NK-92 (cell line): ENCODE measurements around the gene FOXJ3.

Experiments used
- DNase-seq: peaks from one replicate; lab custom pipeline; 2025; ENCODE audit not compliant: unreplicated experiment; lab: John Stamatoyannopoulos, UW

FOXJ3 gene

GRCh38 chr1:42146626-42147320 is 188.3 kb downstream of the FOXJ3 start:
- no peak for DNase-seq

DNA sequence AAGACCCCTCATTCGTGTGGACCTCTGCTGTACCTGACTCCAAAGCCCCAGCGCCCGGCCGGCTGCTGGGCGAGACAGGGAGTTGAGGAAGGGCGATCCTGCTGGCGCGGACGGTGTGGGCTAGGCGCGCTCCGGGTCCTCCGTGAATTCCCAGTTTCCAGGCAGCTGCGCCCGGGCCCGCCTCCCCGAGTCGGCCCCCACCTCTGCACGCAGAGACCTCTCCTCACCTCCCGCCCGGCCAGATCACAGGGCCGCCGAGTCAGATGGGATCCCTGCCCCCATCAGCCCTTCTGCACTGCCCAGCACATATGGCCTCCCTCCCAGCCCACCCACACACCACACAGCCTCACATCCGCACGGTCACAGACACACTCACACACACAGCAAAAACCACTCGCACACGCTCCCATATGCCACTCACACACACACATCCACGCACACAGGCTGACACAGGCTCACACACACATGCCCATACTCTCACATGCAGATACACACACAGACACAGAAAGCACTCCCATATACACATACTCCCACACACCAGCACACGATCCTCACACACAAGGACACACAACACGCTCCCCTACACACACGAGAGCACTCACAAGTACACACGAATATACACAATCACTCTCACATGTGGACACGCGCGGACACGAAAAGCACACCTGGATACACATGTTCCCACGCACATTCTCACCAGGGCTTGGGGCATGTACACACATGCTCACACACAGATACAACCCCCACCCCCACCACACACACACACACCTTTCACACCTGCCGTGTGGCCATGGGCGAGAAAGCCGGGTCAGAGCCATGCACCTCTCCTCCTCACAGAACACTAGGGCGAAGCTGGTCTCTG is 189.0 kb downstream of the FOXJ3 start:
- no peak for DNase-seq

- DNase-seq, result no peak
Observed at GRCh38 chr1:42145389-42145716, 189.7 kb downstream of the FOXJ3 start.

DNA sequence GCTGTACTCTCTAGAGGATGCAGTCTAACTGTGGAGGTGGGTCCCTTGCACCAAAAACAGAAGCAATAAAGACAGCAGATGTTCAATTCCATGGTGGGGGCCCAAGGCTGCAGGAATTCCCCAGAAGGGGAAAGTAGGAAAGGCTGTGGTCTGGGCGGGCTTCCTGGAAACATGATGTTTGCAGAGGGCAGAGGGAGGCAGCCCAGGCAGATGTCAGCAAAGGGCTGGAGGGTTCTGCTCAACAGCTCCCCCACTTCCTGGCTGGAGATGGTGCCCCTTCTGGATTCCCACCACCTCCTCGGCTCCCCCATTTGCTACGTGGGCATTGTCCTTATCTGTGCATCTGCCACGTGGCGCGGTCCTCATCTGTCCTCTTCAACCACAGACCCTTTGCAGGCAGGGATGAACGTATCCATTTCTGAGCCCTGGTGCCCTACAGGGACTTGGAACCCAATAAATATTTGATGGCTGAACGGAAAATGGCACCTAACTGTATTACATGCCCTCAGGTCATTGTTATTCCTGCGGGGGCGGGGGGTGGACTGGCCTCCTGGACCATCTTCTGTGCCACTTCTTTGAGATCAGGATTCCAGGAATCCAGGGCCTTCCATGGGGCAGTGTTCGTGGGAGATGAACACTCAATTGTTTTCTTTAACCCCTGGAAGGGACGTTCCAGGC is 190.2 kb downstream of the FOXJ3 start:
- DNase-seq, result no peak

- DNase-seq, result no peak
Observed at GRCh38 chr1:42143896-42144710, 190.9 kb downstream of the FOXJ3 start.

DNA sequence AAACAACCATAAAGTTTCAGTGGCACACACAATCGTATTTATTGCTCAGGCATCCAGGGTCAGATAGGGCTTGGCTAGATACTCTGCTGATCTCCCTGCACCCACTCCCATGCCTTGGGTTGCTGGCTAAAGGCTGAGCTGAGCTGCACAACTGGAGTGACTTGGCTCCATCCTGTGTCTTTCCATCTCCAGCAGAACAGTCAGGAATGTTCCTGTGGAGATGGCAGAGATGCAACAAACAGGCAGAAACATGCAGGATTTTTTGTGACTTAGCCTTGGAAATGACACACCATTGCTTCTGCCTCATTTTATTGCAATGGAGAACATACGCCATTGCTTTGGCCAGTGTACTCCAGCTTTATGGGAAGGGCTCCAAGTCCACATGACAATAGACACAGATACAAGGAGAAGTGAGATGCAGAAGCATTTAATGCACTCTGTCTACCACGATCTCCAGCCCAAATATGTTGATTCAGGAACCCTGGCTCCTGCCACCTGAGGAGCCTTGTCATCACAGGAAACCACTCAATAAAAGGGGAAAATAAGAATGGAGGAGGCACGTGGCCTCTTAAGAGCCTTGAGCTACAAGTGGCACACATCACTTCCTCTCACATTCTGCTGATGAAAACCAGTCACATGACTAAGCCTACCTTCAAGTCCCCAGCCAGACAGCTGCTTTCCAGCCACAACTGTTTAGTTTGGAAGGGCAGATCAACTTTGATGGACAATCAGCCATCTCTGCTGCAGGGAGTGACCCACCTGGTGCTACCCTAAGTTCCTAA is 191.9 kb downstream of the FOXJ3 start:
- DNase-seq, result no peak

DNA sequence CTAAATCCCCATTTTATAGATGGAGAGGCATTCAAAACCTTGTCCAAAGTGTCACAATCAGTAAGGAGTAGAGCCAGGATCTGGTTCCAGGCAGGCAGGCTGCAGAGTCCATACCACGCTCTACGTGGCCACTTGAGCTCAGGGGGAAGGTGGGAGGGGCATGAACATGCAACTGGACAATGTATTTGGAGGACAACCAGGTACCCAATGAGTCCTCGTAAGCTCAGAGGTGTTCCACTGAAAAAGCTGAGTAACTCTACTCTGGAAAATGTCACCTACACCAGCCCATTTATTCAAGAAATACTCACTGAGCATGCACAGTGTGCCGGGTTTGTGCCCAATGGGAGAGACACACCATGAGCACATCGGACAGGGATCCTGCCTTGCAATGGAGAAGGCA is 193.1 kb downstream of the FOXJ3 start:
- DNase-seq, result no peak

DNA sequence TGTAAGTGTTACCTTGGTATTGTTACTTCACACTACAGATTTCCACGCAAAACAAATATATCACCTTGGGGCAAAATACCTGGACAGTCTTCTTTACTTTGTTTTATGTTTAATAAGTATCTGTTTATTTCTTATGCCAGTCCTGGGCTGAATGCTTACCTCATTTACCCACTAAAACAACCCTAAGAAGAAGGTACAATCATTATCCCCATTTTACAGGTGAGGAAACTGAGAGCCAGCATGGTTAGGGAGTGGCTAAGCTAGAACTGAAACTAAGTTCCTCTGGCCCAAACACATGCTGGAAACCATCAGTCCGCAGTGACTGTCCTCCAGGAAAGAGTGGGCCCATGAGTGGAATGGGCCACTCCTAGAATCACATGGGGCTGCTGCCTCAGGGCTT is 194.8 kb downstream of the FOXJ3 start:
- DNase-seq, result no peak

- no peak for DNase-seq
Observed at GRCh38 chr1:42139444-42139843, 195.6 kb downstream of the FOXJ3 start.

DNA sequence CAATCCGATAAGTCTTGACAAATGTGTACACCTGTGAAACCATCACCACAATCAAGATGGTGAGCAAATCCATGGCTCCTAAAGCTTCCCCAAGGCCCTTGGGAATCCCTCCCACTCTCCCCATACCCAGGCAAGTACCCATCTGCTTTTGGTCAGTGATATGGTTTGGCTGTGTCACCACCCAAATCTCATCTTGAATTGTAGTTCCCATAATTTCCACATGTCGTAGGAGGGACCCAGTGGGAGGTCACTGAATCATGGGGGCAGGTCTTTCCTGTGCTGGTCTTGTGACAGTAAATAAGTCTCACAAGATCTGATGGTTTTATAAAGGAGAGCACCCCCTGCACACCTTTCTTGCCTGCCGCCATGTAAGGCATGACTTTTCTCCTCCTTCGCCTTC is 196.4 kb downstream of the FOXJ3 start:
- no peak for DNase-seq

DNA sequence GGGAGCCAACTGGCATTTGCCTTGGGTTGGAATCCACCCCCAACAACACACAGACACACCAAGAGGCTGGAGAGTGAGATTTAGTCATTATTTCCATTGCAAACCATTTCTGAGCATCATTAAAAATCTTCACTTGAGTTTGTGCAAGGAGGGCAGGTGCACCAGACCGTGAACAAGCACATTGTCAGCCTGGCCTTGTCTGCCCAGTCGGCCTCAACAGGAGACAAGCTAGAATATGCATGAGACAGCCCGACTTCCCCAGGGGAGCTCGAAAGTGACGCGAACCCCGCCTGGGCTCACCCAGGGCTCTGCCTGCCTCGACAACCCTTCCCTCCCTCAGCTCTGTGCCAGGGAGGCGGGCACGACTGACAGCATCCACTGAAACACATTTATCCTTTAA is 197.3 kb downstream of the FOXJ3 start:
- no peak for DNase-seq

DNA sequence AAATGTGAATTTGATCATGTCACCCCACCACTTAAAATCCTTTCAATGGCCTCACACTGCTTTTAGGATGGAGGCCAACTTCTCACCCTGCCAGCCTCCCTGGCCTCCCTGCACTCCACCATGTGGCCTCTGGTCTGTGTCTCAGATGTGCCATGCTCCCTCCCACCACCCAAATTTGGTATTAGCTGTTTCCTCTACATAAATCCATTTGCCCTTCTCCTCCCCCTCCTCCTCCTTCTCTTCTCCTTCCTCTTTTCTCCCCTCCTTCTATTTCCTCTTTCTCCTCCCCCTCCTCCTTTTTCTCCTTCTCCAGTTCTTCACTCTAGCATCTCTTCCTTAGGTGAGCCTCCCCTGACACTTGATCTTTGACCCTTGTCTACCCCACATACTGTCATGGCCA is 198.6 kb downstream of the FOXJ3 start:
- DNase-seq, result no peak

DNA sequence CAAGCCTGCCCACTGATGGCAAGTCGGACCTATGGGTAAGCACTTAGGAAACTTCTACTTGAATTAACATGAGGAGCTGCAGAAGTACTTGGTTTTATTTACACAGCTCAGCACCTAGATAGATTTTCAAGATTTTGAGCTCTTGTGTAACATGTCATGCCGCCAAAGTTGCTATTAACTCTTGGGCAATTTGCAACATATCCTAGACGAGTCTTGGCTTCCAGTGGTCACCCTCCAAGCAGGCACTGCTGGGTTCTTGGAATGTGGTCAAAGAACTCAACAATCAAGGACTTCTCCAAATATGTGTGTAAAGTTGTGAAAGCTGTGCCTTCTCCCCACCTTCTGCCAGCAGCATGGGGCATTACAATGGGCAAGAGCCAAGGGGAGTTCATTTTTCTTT is 199.6 kb downstream of the FOXJ3 start:
- no peak for DNase-seq

DNA sequence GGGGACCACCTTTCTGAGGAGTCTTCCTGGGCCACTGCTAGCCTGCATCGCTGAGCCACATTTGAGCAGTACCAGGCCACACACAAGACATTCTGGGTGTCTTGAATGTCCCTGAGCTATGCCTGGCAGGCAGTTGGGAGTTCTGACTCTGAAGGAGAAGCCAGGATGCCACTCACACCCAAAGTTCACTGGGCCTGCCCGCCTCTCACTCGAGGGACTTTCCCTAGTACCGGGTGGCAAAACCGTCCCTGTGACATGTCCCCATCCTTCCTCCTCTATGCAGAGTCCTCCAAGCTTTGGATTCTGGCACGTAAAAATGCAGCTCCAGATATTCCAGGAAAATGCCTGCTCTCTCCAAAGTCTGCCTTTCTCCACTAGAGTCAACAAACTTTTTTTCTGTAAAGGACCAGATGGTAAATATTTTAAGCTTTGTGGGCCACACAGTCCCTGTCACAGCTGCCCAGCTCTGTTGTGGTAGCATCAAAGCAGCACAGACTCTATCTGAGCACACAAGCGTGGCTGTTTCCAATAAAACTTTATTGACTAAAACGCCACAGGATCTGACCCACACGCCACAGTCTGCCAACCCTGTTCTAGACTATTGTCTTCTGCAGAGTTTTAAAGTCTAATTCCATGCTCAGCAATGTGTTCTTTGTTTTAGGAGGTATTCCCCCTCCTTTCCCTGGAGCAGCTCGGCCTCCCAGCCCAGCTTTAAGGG is 201.1 kb downstream of the FOXJ3 start:
- no peak for DNase-seq

DNA sequence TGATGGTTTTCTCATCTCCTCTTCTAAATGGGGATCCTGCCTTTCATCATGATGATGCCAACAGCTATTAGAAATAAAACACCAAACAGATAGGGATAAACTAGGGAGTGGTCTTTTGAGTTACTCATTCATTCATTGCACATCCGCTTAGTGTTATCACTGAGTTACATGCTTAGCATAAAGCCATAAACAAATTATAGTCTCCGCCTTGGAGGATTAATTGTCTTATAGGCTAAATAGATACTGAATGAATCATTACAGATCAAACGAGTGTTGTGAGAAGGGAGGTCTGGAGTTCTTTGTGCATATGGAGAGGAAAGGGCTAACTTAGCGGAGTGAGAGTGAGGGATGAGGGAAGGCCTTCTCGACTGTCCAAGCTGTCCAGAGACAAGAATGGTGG is 201.6 kb downstream of the FOXJ3 start:
- no peak for DNase-seq

- DNase-seq, result no peak
Observed at GRCh38 chr1:42130061-42130660, 204.9 kb downstream of the FOXJ3 start.

DNA sequence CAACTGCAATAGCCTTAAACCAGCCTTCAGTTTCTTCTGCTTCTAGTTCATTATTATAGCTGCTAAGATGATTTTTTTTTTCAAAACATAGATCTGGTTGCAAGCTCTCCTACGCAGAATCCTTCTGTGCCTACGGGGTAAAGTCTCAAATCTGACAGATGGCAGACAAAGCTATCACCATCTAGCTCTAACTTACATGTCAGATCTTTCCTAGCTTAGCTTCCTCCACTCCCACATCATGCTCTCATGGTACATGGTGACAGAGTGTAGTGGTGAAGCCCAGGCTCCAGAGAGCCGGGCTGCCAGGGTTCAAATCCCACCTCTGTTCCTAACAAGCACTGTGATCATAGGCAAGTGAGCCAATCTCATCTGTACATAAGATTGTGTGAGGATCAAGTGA is 206.1 kb downstream of the FOXJ3 start:
- no peak for DNase-seq

DNA sequence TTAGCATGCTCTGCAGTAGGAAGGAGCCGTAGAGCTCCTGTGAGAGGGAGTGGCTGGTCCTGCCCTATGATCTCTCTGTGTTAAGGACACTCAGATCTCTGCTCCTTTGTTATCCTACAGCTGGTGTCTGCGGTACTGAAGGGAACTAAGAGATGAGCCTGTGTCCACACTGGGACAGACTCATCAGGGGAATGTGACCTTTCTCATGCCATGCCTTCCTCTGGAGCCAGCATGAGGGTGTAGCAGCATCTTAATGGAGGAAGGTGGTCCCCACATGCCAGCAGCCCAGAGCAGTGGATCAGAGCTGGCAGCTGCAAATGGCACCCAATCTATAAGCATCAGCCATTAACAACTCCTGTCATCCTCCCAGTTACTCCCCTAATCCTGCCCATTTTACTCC is 206.5 kb downstream of the FOXJ3 start:
- no peak for DNase-seq

- no peak for DNase-seq
Observed at GRCh38 chr1:42127767-42128166, 207.3 kb downstream of the FOXJ3 start.
